Ishikawa (cell line): ENCODE measurements around the gene OSMR.

Source experiments
- CEBPB ChIP-seq: IDR thresholded peaks from 2 replicates; pipeline ENCODE4 v1.6.1; 2012
- EP300 ChIP-seq: IDR thresholded peaks from 2 replicates; pipeline ENCODE4 v1.6.1; 2012; ENCODE audit warnings: borderline replicate concordance
- FOXM1 ChIP-seq: IDR thresholded peaks from 2 replicates; pipeline ENCODE4 v1.6.1; 2012; ENCODE audit warnings: low read depth, borderline replicate concordance

GRCh38 chr5:38931731-38932130 lies 85.9 kb downstream of the OSMR start:
- no peak for TF ChIP-seq EP300
- TF ChIP-seq FOXM1: no peak
- no peak for TF ChIP-seq CEBPB
